Astrocyte (in vitro differentiated cells and primary cell): ENCODE results near the gene DRD2.

Experiments used
- EZH2 ChIP-seq: IDR thresholded peaks from 2 replicates; pipeline ENCODE4 v1.6.1; 2012; ENCODE audit warnings: mild to moderate bottlenecking, low read length, inconsistent platforms; ENCODE audit not compliant: insufficient read depth
- TF ChIP-seq, protein P1 (sequence below): IDR thresholded peaks from 2 replicates; pipeline ENCODE4 v1.5.1; 2011; ENCODE audit warnings: low read depth, mild to moderate bottlenecking, inconsistent platforms, low read length, moderate library complexity; ENCODE audit not compliant: insufficient read depth

- no peak for TF ChIP-seq EZH2
- TF ChIP-seq, protein P1, sequence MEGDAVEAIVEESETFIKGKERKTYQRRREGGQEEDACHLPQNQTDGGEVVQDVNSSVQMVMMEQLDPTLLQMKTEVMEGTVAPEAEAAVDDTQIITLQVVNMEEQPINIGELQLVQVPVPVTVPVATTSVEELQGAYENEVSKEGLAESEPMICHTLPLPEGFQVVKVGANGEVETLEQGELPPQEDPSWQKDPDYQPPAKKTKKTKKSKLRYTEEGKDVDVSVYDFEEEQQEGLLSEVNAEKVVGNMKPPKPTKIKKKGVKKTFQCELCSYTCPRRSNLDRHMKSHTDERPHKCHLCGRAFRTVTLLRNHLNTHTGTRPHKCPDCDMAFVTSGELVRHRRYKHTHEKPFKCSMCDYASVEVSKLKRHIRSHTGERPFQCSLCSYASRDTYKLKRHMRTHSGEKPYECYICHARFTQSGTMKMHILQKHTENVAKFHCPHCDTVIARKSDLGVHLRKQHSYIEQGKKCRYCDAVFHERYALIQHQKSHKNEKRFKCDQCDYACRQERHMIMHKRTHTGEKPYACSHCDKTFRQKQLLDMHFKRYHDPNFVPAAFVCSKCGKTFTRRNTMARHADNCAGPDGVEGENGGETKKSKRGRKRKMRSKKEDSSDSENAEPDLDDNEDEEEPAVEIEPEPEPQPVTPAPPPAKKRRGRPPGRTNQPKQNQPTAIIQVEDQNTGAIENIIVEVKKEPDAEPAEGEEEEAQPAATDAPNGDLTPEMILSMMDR, result no peak
These were observed 28.3 kb downstream of the DRD2 start for GRCh38 chr11:113446938-113447337.
